ENCODE data around the gene GCNT3. TPM values are rescaled to one million over a fixed set of nuclear protein-coding genes. Genes with fewer than 3 reads are reported as not detected.
"Not testable (repeated sequence)": the region's sequence is repeated elsewhere in the genome, so short reads cannot be mapped to it uniquely, and the experiment has no call there.

GCNT3 gene
- total RNA-seq, 1 donor from 2014 or later, result 1.1 TPM

DNA sequence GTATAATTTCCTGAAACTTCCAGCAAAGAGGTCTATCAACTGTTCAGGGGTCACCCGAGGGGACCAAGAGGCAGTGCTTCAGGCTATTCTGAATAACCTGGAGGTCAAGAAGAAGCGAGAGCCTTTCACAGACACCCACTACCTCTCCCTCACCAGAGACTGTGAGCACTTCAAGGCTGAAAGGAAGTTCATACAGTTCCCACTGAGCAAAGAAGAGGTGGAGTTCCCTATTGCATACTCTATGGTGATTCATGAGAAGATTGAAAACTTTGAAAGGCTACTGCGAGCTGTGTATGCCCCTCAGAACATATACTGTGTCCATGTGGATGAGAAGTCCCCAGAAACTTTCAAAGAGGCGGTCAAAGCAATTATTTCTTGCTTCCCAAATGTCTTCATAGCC, 6.8 kb downstream of the GCNT3 start:
- Histone ChIP-seq H3K36me3 (no peaks in the 10 kb centered on the region), H3K9me3 (no peaks in the 10 kb centered on the region), H3K27ac (no peak overlapping the region), H3K4me3 (no peak overlapping the region), H3K4me1 (no peaks in the 10 kb centered on the region), H3K27me3 (no peaks in the 10 kb centered on the region)
- intact Hi-C loops (cut with DNase I), result no loop called here
- ATAC-seq, result peak; percentile 46
- TF ChIP-seq CTCF (IDR thresholded peaks at IDR 0.05), result no peak
- no peak for DNase-seq

GRCh38 chr15:59622289-59622688, 10.7 kb downstream of the GCNT3 start:
- H3K9me3 ChIP-seq, result no peaks in the 10 kb centered on the region
- DNase-seq (no peak), ATAC-seq (peak; percentile 79)
- H3K36me3 ChIP-seq, result no peaks in the 10 kb centered on the region
- no peak overlapping the region for H3K27ac ChIP-seq
- TF ChIP-seq CTCF (IDR thresholded peaks at IDR 0.05), result peak; percentile 16
- no peaks in the 10 kb centered on the region for H3K27me3 ChIP-seq
- intact Hi-C loops (cut with DNase I), result no loop called here
- H3K4me3 ChIP-seq, result no peak overlapping the region
- H3K4me1 ChIP-seq, result no peaks in the 10 kb centered on the region

GRCh38 chr15:59632714-59633113, 21.1 kb downstream of the GCNT3 start:
- Histone ChIP-seq H3K36me3 (peaks cover 3% of the 10 kb centered on the region), H3K9me3 (no peaks in the 10 kb centered on the region), H3K27me3 (no peaks in the 10 kb centered on the region), H3K4me1 (no peaks in the 10 kb centered on the region), H3K27ac (no peak overlapping the region), H3K4me3 (no peak overlapping the region)
- TF ChIP-seq CTCF (IDR thresholded peaks at IDR 0.05), result no peak
- ATAC-seq (no peak), DNase-seq (no peak)
- intact Hi-C loops (cut with DNase I), result no loop called here

GRCh38 chr15:59636184-59636583, 24.6 kb downstream of the GCNT3 start:
- intact Hi-C loops (cut with DNase I), result no loop called here
- TF ChIP-seq CTCF (IDR thresholded peaks at IDR 0.05), result no peak
- Histone ChIP-seq H3K27ac (no peak overlapping the region), H3K4me1 (no peaks in the 10 kb centered on the region), H3K4me3 (no peak overlapping the region), H3K36me3 (peaks cover 31% of the 10 kb centered on the region), H3K27me3 (no peaks in the 10 kb centered on the region), H3K9me3 (no peaks in the 10 kb centered on the region)
- DNase-seq (no peak), ATAC-seq (peak; percentile 54)

- intact Hi-C loops (cut with DNase I); ATAC-seq: not testable (repeated sequence)
- peaks cover 41% of the 10 kb centered on the region for H3K36me3 ChIP-seq
Measured at GRCh38 chr15:59637507-59637906, 25.9 kb downstream of the GCNT3 start.

DNA sequence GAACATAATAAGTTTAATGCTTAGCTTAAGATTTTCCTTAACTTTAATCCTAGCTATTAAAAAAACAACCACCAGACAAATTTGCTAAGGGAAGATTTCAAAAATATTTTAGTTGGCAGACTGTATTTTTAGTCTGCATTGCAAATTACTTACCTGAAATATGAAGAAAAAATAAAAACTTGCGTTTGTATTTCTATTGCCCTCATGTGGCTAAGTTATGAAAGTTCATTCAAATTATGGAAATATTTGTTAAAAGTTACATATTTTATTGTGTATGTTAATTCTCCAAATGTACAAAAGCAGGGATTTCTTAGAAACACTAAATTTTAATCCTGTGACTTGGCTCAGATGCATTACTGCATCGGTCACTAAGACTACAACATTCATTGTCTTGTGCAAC, 30.8 kb downstream of the GCNT3 start:
- ATAC-seq, result no peak

More at GRCh38 chr15:59637507-59637906, 25.9 kb downstream of the GCNT3 start:
- DNase-seq, H3K4me3 ChIP-seq, H3K4me1 ChIP-seq, H3K27me3 ChIP-seq, H3K9me3 ChIP-seq, H3K27ac ChIP-seq: not testable (repeated sequence)

More for the DNA sequence above, 30.8 kb downstream of the GCNT3 start:
- intact Hi-C loops (cut with DNase I), result no loop called here
- H3K4me1 ChIP-seq, result no peaks in the 10 kb centered on the region
- peaks cover 77% of the 10 kb centered on the region for H3K36me3 ChIP-seq
- no peak for TF ChIP-seq CTCF (IDR thresholded peaks at IDR 0.05)
- no peaks in the 10 kb centered on the region for H3K9me3 ChIP-seq
- no peaks in the 10 kb centered on the region for H3K27me3 ChIP-seq
- DNase-seq, result no peak
- no peak overlapping the region for H3K4me3 ChIP-seq
- no peak overlapping the region for H3K27ac ChIP-seq
